NCI-H524 treated with DMSO at 0.1 percent for 48 hours (cell line): ENCODE measurements around the gene EPC2.

Experiments
- DNase-seq: peaks from one replicate; lab custom pipeline; 2025; lab: John Stamatoyannopoulos, UW

EPC2 gene

GRCh38 chr2:148810081-148810480 lies 165.5 kb downstream of the EPC2 start:
- DNase-seq = no peak

DNA sequence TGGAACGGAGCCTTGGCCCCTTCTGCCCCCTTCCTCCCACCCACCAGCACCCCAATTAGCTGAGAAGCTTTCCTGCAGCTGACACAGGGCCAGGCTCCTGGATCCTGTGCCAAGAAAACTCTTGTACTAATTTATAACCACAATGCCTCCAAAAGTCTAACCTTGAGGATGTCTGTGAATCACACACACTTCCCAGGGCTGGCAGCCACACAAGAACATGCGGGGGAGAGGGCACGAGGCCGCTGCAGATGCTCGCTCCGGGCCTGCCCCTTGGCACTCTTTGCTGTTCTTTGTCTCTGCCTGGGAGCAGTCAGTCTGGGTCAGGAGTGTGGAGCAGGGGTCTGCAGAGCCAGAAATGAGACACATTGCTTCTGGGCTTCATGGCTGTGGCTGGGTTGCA lies 167.8 kb downstream of the EPC2 start:
- no peak for DNase-seq

GRCh38 chr2:148813603-148814065 lies 169.1 kb downstream of the EPC2 start:
- no peak for DNase-seq

DNA sequence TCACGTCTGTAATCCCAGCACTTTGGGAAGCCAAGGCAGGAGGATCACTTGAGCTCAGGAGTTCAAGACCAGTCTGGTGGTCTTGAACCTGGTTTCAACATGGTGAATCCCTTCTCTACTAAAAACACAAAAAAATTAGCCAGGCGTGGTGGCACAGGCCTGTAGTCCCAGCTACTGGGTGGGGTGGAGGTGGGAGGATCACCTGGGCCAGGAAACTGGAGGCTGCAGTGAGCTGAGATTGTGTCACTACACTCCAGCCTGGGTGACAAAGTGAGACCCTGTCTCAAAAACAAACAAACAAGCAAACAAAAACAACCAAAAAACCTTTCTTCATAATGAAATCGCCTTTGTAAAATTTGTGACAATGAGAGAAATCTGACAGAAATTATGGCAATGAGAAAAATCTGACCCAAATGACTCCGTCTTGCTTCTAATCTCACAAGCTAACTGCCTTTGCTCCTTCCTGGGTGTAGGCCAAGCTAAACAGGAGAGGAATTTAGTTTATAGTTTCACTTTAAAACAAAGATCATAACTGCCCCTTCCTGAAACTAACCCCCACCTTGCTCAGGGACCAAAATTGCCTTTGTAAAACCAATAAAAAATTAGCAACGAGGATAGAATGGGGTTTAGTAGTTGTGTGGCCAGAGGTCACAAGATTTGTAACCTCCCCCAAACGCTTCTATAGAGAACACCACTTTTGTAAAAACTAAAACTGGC lies 169.8 kb downstream of the EPC2 start:
- DNase-seq = no peak

- no peak for DNase-seq
Observed at GRCh38 chr2:148814860-148815419, 170.4 kb downstream of the EPC2 start.

- no peak for DNase-seq
Observed at GRCh38 chr2:148816176-148816575, 171.6 kb downstream of the EPC2 start.

- no peak for DNase-seq
Observed at GRCh38 chr2:148817210-148817708, 172.7 kb downstream of the EPC2 start.

DNA sequence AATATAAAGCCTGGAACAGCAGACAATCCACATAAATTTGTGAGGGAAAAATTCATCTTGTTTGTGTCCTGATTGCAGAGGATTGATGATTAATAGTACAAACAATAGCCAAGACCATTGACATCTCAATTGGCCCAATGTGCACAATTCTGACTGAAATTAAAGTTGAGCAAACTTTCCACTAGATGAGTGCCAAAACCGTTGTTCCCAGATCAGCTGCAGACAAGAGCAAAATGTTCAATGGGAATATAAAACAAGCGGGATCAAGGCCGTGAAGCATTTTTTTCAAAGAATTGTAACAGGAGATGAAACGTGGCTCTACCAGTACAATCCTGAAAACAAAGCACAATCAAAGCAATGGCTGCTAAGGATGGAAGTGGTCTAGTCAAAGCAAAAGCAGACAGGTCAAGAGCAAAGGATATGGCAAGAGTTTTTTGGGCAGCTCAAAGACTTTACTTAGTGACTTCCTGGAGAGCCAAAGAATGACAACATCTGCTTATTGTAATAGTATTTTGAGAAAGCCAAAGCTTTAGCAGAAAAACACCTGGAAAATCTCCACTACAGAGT lies 174.6 kb downstream of the EPC2 start:
- no peak for DNase-seq

DNA sequence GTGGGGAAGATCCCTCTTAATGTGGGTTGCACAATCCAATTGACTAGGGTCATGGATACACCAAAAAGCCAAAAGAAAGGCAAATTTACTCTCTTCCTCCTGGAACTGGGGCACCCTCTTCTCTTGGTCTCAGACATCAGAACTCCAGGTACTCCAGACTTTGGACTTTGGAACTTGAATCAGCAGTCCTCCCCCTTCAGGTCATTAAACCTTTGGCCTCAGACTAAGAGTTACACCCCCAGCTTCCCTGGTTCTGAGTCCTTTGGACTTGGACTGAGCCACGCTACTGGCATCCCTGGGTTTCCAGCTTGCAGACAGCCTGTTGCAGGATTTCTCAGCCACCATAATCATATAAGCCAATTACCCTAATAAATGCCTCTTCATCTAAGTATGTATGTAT lies 179.6 kb downstream of the EPC2 start:
- no peak for DNase-seq

DNA sequence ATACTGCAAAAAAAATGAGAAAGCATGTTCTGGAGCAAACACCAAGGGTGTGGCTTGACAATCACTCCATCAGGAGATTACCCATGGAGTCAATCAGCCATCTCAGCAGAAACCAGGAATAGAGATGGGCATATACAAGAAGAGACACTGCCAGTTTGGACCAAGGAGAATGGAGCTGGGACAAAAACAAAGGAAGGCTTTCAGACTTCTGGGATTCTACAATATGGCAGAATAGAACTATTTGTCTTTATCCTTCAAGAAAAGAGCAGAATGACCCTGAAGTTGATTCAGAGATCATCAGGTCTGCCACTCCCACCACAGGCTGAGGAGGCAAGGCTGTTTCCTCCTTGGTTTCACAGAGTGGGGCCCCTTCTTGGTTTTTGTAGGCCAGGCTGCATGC lies 182.2 kb downstream of the EPC2 start:
- no peak for DNase-seq

DNA sequence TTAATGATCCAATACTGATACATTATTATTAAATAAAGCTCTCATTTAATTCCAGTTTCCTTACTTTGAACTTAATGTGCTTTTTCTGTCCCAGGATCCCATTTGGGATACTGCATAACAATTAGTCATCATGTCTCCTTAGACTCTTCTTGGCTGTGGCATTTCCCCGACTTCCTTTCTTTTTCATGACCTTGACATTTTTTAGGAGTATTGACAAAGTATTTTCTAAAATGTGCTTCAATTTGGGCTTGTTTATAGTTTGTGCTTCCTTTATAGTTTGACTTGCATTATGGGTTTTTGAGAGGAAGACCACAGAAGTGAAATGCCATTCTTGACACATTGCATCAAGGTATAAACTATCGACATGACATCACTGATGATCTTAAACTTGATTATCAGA lies 184.4 kb downstream of the EPC2 start:
- DNase-seq = no peak

GRCh38 chr2:148829618-148830017 lies 185.1 kb downstream of the EPC2 start:
- DNase-seq = no peak

DNA sequence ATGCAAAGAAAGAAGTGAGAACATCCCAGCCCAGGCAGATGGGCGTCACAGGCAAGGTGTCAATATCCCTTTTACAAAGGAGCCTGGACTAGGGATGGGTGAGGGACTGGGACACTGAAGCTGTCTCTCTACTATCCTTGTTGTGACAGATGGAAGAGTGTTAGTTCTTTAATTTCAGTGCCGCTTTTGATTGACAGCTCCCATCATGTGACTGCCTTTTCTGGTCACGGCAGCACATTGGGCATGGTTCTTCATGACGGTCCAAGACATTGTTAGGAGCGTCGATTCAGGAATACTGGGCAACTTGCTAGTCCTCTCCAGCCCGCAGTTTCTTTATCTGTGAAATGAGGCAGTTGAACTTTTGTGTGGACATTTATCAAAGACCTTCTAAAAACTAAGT lies 188.1 kb downstream of the EPC2 start:
- no peak for DNase-seq
